Left lung (tissue), 10 donors: ENCODE results near the gene WDFY2. TPM values are rescaled to one million over a fixed set of nuclear protein-coding genes. Genes with fewer than 3 reads are reported as not detected.
A peak's percentile ranks its signal among the peaks of the same experiment; 100 is the strongest.

ENCODE experiments used
- ATAC-seq: fragments of 200-7000 bp; cut with Tn5 transposase; one replicate; pipeline ENCODE4 v1.9.1; 2020; ENCODE audit warnings: moderate library complexity
- DNase-seq, 4 donors: peaks; one replicate each; pipeline ENCODE4 v3.0.0-alpha.2; 2013 to 2020
- H3K27ac ChIP-seq, 2 donors: fragments of 200-600 bp; sonication (generic) in 1 of 2; one replicate each; pipeline versions ENCODE4 v1.5.0 to v1.8.0; 2020 to 2021
- H3K27me3 ChIP-seq, 2 donors: fragments of 200-600 bp; sonication (generic) in 1 of 2; one replicate each; pipeline versions ENCODE4 v1.5.0 to v1.8.0; 2020 to 2021
- H3K36me3 ChIP-seq, 2 donors: fragments of 200-600 bp; sonication (generic) in 1 of 2; one replicate each; pipeline versions ENCODE4 v1.5.0 to v1.8.0; 2020 to 2021
- H3K4me1 ChIP-seq, 2 donors: fragments of 200-600 bp; one replicate each; pipeline ENCODE4 v1.8.0; 2021
- H3K4me3 ChIP-seq, 2 donors: fragments of 200-600 bp; sonication (generic) in 1 of 2; one replicate each; pipeline versions ENCODE4 v1.5.0 to v1.8.0; 2020 to 2021; ENCODE audit warnings: mild to moderate bottlenecking in 1 of 2
- H3K9me3 ChIP-seq, 2 donors: fragments of 200-600 bp; sonication (generic) in 1 of 2; one replicate each; pipeline versions ENCODE4 v1.5.0 to v1.8.0; 2020 to 2021
- intact Hi-C, 2 donors: fragments of 100-400 bp; cut with DNase I; formaldehyde crosslinking; loops; one replicate each; pipeline versions ENCODE4 v1.11.2 to v1.14.2; 2022
- polyA plus RNA-seq, 6 donors: library from polyadenylated mRNA; unstranded; fragments of 120-200 nt; gene quantifications; one replicate each; pipeline ENCODE4 v1.2.1, GENCODE V29; 2013; ENCODE audit not compliant: insufficient read length in 6 of 6
- total RNA-seq, 2 donors: library from RNA; stranded (reverse); fragmentation: NEBNext Ultra II Directional; extraction: Animal tissue kit (Norgen Biotek cat#: 25700); gene quantifications; one replicate each; pipeline ENCODE4 v1.2.1, GENCODE V29; 2021
- TF ChIP-seq, protein P1 (sequence below), 2 donors: fragments of 200-600 bp; sonication (generic) in 1 of 2; IDR thresholded peaks; one replicate each; pipeline versions ENCODE4 v1.5.0 to v1.8.0; 2021; ENCODE audit warnings: antibody characterized with exemption in 2 of 2
- donor health status: DM: no; HTN: yes; CAD: no.
- donor health status: DM: no; HTN: no; CAD: no.

The WDFY2 gene
- total and polyA plus RNA-seq, 8 donors, result 9.7 to 33.3 (median 22.1) TPM

DNA sequence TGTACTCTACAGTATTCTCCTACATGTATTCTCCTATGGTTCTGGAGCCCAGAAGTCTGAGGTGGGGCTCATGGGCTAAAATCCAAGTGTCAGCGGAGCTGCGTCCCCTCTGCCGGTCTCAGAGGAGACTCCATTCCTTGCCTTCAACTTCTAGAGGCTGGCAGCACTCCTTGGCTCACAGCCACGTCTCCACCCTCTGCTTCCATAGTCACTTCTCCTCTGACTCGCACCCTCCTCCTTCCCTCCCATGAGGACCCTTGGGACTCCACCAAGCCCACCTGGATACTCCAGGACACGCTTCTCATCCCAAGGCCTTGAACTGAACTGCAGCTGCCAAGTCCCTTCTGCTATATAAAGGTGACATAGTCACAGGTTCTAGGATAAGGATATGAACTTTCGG, 191.9 kb downstream of the WDFY2 start:
- no peak overlapping the region for H3K27ac ChIP-seq
- no peaks in the 10 kb centered on the region for H3K36me3 ChIP-seq
- TF ChIP-seq, protein P1, sequence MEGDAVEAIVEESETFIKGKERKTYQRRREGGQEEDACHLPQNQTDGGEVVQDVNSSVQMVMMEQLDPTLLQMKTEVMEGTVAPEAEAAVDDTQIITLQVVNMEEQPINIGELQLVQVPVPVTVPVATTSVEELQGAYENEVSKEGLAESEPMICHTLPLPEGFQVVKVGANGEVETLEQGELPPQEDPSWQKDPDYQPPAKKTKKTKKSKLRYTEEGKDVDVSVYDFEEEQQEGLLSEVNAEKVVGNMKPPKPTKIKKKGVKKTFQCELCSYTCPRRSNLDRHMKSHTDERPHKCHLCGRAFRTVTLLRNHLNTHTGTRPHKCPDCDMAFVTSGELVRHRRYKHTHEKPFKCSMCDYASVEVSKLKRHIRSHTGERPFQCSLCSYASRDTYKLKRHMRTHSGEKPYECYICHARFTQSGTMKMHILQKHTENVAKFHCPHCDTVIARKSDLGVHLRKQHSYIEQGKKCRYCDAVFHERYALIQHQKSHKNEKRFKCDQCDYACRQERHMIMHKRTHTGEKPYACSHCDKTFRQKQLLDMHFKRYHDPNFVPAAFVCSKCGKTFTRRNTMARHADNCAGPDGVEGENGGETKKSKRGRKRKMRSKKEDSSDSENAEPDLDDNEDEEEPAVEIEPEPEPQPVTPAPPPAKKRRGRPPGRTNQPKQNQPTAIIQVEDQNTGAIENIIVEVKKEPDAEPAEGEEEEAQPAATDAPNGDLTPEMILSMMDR (IDR thresholded peaks at IDR 0.05), result no peak
- no peaks in the 10 kb centered on the region for H3K27me3 ChIP-seq
- DNase-seq (no peak), ATAC-seq (no peak)
- no peaks in the 10 kb centered on the region for H3K4me1 ChIP-seq
- no peaks in the 10 kb centered on the region for H3K9me3 ChIP-seq
- no peak overlapping the region for H3K4me3 ChIP-seq
- intact Hi-C loops, result no loop called here

DNA sequence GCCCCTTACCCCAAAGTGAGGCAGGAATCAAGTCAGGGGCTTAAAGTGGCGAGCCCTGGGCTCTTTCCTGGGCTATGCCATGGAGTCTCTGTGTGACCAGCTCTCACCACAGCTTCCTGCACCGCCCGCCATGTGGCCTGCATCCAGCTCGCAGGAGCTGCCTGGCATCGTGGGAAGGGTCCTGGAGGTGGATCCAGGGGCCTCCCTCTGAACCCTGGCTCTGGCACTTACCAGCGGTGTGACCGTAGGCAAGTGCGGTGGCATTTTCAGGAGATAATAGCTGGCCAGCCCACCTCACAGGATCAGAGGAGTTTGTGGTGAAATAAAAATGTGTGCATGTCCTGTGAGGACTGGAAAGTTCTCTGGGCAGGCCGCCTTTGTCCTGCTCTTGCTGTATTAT, 193.7 kb downstream of the WDFY2 start:
- Histone ChIP-seq H3K36me3 (no peaks in the 10 kb centered on the region), H3K27ac (no peak overlapping the region), H3K27me3 (no peaks in the 10 kb centered on the region), H3K4me3 (no peak overlapping the region), H3K4me1 (no peaks in the 10 kb centered on the region), H3K9me3 (no peaks in the 10 kb centered on the region)
- no peak for ATAC-seq
- TF ChIP-seq, protein P1 (IDR thresholded peaks at IDR 0.05), result no peak
- DNase-seq, result no peak
- intact Hi-C loops, result no loop called here

DNA sequence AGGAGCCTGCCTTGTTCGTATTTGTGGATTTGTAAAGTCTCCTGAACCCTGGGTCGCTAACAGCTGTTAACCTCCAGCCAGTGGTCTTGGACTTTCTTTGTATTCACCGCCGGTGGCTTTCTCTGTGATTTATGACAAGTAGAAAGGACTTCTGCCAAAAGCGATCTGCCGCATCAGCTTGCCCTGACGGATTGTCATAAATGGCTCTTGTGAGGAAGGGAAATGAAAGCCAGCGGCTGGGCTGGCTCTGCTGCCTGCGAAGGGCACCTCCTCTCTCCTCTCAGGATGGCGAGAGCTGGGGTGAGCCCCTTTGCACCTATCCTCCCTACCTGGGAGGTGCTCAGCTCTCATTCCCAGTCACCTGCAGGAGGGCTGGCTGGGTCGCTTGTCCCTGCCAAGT, 194.1 kb downstream of the WDFY2 start:
- Histone ChIP-seq H3K4me3 (no peak overlapping the region), H3K4me1 (no peaks in the 10 kb centered on the region), H3K9me3 (no peaks in the 10 kb centered on the region), H3K36me3 (no peaks in the 10 kb centered on the region), H3K27ac (no peak overlapping the region), H3K27me3 (no peaks in the 10 kb centered on the region)
- DNase-seq, result no peak
- intact Hi-C loops, result no loop called here
- TF ChIP-seq, protein P1 (IDR thresholded peaks at IDR 0.05), result no peak
- ATAC-seq, result no peak

DNA sequence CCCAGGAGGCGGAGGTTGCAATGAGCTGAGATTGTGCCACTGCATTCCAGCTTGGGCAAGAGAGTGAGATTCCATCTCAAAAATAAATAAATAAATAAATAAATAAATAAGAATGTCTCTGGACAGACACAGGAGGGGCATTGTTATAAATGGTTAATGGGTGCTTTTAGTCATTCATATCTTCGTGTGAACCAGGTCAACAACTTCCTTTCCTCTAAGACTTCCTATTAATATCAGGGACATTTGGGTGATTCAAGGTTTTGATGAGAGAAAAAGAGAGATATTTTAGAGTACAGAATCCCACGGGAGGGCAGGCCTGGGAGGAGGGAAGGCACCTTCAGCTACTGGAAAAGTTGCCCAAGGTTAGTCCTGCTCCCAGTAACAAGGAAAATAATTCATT, 195.8 kb downstream of the WDFY2 start:
- Histone ChIP-seq H3K36me3 (no peaks in the 10 kb centered on the region), H3K9me3 (no peaks in the 10 kb centered on the region), H3K27me3 (no peaks in the 10 kb centered on the region), H3K4me3 (no peak overlapping the region), H3K27ac (no peak overlapping the region), H3K4me1 (no peaks in the 10 kb centered on the region)
- ATAC-seq, result no peak
- DNase-seq, result no peak
- intact Hi-C loops, result no loop called here
- TF ChIP-seq, protein P1 (IDR thresholded peaks at IDR 0.05), result no peak

DNA sequence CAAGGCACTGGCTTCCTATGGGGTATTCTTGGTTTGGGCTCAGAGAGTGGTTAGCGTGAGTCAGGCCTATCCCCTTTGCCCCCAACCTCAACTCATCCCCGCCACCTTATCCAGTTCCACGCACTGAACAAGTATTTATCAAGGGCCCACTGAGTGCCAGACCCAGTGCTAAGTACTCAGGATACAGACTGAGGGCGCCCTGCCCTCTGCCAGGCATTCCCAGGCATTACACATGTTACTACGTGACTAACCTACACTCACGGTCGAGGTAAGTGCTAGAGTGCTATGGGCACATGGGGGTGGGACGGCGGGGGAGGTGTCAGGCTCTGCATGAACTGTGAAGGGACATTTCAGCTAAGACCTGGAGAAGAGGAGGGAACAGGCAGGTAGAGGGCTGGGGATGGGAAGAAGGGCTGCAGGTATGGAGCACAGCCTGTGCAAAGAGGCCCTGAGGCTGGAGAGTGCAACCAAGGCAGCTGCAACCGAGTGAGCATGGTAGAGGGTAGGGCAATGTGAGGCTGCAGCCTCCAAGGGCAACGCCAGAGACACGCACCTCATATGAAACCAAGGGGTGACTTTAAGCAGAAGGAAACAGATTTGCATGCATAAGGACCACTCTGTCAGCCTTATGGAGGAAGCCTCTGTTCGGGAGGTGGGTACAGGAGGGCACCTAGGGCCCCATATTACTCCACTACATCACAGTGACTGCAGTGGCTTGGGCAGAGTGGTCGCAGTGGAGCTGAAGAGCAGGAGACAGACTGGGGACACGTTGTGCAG, 197.2 kb downstream of the WDFY2 start:
- TF ChIP-seq, protein P1 (IDR thresholded peaks at IDR 0.05), result no peak
- intact Hi-C loops, result no loop called here
- no peaks in the 10 kb centered on the region for H3K9me3 ChIP-seq
- no peaks in the 10 kb centered on the region for H3K27me3 ChIP-seq
- DNase-seq (no peak), ATAC-seq (peak; percentile 94)
- H3K27ac ChIP-seq, result no peak overlapping the region
- H3K4me1 ChIP-seq, result peaks cover 2 to 9% of the 10 kb centered on the region in 2 donors
- H3K36me3 ChIP-seq, result no peaks in the 10 kb centered on the region
- no peak overlapping the region for H3K4me3 ChIP-seq
